HS-5 (cell line): ENCODE measurements around the gene PSEN2.
"Not testable (repeated sequence)": the region's sequence is repeated elsewhere in the genome, so short reads cannot be mapped to it uniquely, and the experiment has no call there.

Experiments
- DNase-seq: peaks from one replicate; pipeline ENCODE4 v3.0.0-alpha.2; 2012; ENCODE audit warnings: low read depth

Gene PSEN2

GRCh38 chr1:226916497-226916896 lies 46.1 kb downstream of the PSEN2 start:
- DNase-seq, result no peak

GRCh38 chr1:226919587-226919986 lies 49.2 kb downstream of the PSEN2 start:
- no peak for DNase-seq

GRCh38 chr1:226919995-226920394 lies 49.6 kb downstream of the PSEN2 start:
- no peak for DNase-seq

GRCh38 chr1:226920446-226920894 lies 50.1 kb downstream of the PSEN2 start:
- DNase-seq, result no peak

GRCh38 chr1:226921504-226921903 lies 51.1 kb downstream of the PSEN2 start:
- no peak for DNase-seq

- DNase-seq, result not testable (repeated sequence)
Observed at GRCh38 chr1:226929260-226930111, 59.1 kb downstream of the PSEN2 start.

- no peak for DNase-seq
Observed at GRCh38 chr1:226934483-226935237, 64.2 kb downstream of the PSEN2 start.

- DNase-seq, result no peak
Observed at GRCh38 chr1:226937940-226938725, 67.7 kb downstream of the PSEN2 start.

GRCh38 chr1:226938903-226939437 lies 68.6 kb downstream of the PSEN2 start:
- DNase-seq, result peak; percentile 44

- no peak for DNase-seq
Observed at GRCh38 chr1:226939438-226940028, 69.1 kb downstream of the PSEN2 start.

GRCh38 chr1:226940029-226940805 lies 69.8 kb downstream of the PSEN2 start, which contains the start of gene COQ8A:
Gene COQ8A, plus strand, starts transcription at chr1:226940294. Its CDS starts 21,092 bp downstream, at chr1:226961386.
- peak; percentile 97 for DNase-seq

- DNase-seq, result no peak
Observed at GRCh38 chr1:226940806-226941067, 70.3 kb downstream of the PSEN2 start.

- no peak for DNase-seq
Observed at GRCh38 chr1:226942392-226942791, 72.0 kb downstream of the PSEN2 start.

- DNase-seq, result no peak
Observed at GRCh38 chr1:226943156-226943555, 72.7 kb downstream of the PSEN2 start.

- no peak for DNase-seq
Observed at GRCh38 chr1:226943927-226944326, 73.5 kb downstream of the PSEN2 start.

GRCh38 chr1:226945106-226945857 lies 74.9 kb downstream of the PSEN2 start:
- DNase-seq, result no peak
